NCI-H1092 (cell line): ENCODE data around the gene ARID3A.

Experiments used
- DNase-seq: peaks from one replicate; lab custom pipeline; 2025; lab: John Stamatoyannopoulos, UW

Gene ARID3A

GRCh38 chr19:892243-892893, 33.5 kb upstream of the ARID3A start:
- no peak for DNase-seq

GRCh38 chr19:892894-893689, 32.7 kb upstream of the ARID3A start, which contains the start of the genes MED16 and RNU6-9:
TSS of gene MED16 (minus strand) at chr19:893187. CDS start at chr19:891131, 2,056 bp downstream.
TSS of gene RNU6-9 (plus strand) at chr19:893484.
- DNase-seq = peak; percentile 92

- no peak for DNase-seq
Observed at GRCh38 chr19:896434-896833, 29.4 kb upstream of the ARID3A start.

GRCh38 chr19:896999-897398, 28.8 kb upstream of the ARID3A start:
- DNase-seq = no peak

GRCh38 chr19:897442-898039, 28.3 kb upstream of the ARID3A start:
- DNase-seq = no peak

- DNase-seq = no peak
Observed at GRCh38 chr19:898663-899062, 27.2 kb upstream of the ARID3A start.

GRCh38 chr19:899336-900042, 26.3 kb upstream of the ARID3A start:
- no peak for DNase-seq

GRCh38 chr19:900043-900301, 25.9 kb upstream of the ARID3A start:
- DNase-seq = no peak

GRCh38 chr19:900302-901111, 25.3 kb upstream of the ARID3A start:
- DNase-seq = no peak

- DNase-seq = no peak
Observed at GRCh38 chr19:901216-902092, 24.4 kb upstream of the ARID3A start.

- DNase-seq = no peak
Observed at GRCh38 chr19:902093-902370, 23.8 kb upstream of the ARID3A start.

- no peak for DNase-seq
Observed at GRCh38 chr19:902446-903226, 23.2 kb upstream of the ARID3A start.

GRCh38 chr19:903266-903797, 22.5 kb upstream of the ARID3A start:
- no peak for DNase-seq

- no peak for DNase-seq
Observed at GRCh38 chr19:904545-904944, 21.3 kb upstream of the ARID3A start.

- no peak for DNase-seq
Observed at GRCh38 chr19:906480-906879, 19.4 kb upstream of the ARID3A start.

GRCh38 chr19:907183-907853, 18.5 kb upstream of the ARID3A start:
- no peak for DNase-seq

GRCh38 chr19:911197-912033, 14.4 kb upstream of the ARID3A start:
- DNase-seq = no peak
